HS-5 (cell line): Measurements from ENCODE around the gene ARFGEF3.

Source experiments
- DNase-seq: peaks from one replicate; pipeline ENCODE4 v3.0.0-alpha.2; 2012; ENCODE audit warnings: low read depth

The ARFGEF3 gene

GRCh38 chr6:138162111-138162954 is 594 bp downstream of the ARFGEF3 start:
- no peak for DNase-seq

- no peak for DNase-seq
These were observed 1.3 kb downstream of the ARFGEF3 start for GRCh38 chr6:138162955-138163575.

- no peak for DNase-seq
These were observed 13.9 kb downstream of the ARFGEF3 start for GRCh38 chr6:138175596-138175995.

- DNase-seq, result no peak
These were observed 15.0 kb downstream of the ARFGEF3 start for GRCh38 chr6:138176652-138177232.

GRCh38 chr6:138182939-138183789 is 21.4 kb downstream of the ARFGEF3 start:
- DNase-seq, result no peak

- no peak for DNase-seq
These were observed 22.0 kb downstream of the ARFGEF3 start for GRCh38 chr6:138183790-138184134.

GRCh38 chr6:138184230-138184629 is 22.5 kb downstream of the ARFGEF3 start:
- no peak for DNase-seq

- no peak for DNase-seq
These were observed 25.4 kb downstream of the ARFGEF3 start for GRCh38 chr6:138187156-138187555.

- DNase-seq, result no peak
These were observed 26.7 kb downstream of the ARFGEF3 start for GRCh38 chr6:138188278-138188941.

- no peak for DNase-seq
These were observed 32.5 kb downstream of the ARFGEF3 start for GRCh38 chr6:138194287-138194686.

GRCh38 chr6:138196122-138196738 is 34.5 kb downstream of the ARFGEF3 start:
- DNase-seq, result no peak

- no peak for DNase-seq
These were observed 35.8 kb downstream of the ARFGEF3 start for GRCh38 chr6:138197570-138197969.

- DNase-seq, result no peak
These were observed 36.8 kb downstream of the ARFGEF3 start for GRCh38 chr6:138198430-138199091.

- DNase-seq, result no peak
These were observed 40.1 kb downstream of the ARFGEF3 start for GRCh38 chr6:138201836-138202235.

GRCh38 chr6:138203315-138203714 is 41.6 kb downstream of the ARFGEF3 start:
- DNase-seq, result no peak

- DNase-seq, result no peak
These were observed 42.6 kb downstream of the ARFGEF3 start for GRCh38 chr6:138204303-138204702.

- no peak for DNase-seq
These were observed 43.1 kb downstream of the ARFGEF3 start for GRCh38 chr6:138204792-138205384.

GRCh38 chr6:138205437-138206094 is 43.8 kb downstream of the ARFGEF3 start:
- DNase-seq, result no peak

- no peak for DNase-seq
These were observed 45.1 kb downstream of the ARFGEF3 start for GRCh38 chr6:138206862-138207261.

- no peak for DNase-seq
These were observed 49.4 kb downstream of the ARFGEF3 start for GRCh38 chr6:138211048-138211581.
